NCI-H524 (cell line): ENCODE measurements around the gene GSTP1.
"Not testable (repeated sequence)": the region's sequence is repeated elsewhere in the genome, so short reads cannot be mapped to it uniquely, and the experiment has no call there.

Experiments
- DNase-seq, 2 experiments: peaks; one replicate each; lab custom pipeline; 2025; lab: John Stamatoyannopoulos, UW

GSTP1 gene

DNA sequence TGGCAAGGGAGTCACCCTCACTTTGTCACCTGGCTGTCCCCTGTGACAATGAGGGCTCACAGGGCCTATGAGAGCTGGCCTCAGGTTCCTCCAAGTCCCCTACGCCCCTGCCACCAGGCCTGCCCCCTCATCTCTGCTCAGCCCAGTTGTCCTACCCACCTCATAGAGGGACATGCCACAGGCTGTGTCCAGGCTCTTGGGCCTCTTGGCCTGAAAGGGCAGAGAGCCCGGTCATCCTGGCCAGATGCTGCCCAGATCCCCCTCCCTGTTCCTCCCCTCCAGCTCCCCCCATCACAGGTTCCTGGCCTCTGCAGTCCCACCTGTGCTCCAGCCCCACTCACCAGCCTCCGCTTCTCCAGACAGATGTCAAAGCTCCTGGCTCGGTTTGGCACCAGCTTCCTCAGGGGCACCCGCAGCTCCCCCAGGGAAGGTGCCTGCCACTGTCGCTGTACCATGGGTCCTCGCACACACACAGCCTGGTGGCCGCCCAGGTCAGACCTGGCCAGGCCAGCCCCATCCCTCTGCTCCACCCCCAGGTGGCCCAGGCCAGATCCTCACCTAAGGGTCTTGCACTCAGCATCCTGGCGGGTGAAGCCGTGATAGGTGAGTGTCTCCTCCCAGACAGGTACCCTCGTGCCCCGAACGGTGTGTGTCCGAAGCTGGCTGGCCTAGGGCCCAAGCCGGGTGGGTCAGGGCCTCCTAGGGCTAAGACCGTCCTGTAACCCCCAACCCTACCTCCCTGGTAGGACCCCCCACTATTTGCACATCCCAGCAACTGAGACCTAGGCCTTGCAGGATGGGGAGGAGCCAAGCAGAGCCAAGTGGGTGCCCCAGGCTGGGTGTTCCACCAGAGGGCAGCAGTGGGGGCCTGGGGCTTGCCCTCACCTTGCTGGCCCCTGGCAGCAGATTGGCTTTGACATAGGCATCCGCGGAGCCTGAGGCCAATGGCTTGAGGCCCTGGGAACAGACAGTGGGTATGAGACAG lies 31.4 kb downstream of the GSTP1 start:
- DNase-seq, result peak; percentile 26 to 41

DNA sequence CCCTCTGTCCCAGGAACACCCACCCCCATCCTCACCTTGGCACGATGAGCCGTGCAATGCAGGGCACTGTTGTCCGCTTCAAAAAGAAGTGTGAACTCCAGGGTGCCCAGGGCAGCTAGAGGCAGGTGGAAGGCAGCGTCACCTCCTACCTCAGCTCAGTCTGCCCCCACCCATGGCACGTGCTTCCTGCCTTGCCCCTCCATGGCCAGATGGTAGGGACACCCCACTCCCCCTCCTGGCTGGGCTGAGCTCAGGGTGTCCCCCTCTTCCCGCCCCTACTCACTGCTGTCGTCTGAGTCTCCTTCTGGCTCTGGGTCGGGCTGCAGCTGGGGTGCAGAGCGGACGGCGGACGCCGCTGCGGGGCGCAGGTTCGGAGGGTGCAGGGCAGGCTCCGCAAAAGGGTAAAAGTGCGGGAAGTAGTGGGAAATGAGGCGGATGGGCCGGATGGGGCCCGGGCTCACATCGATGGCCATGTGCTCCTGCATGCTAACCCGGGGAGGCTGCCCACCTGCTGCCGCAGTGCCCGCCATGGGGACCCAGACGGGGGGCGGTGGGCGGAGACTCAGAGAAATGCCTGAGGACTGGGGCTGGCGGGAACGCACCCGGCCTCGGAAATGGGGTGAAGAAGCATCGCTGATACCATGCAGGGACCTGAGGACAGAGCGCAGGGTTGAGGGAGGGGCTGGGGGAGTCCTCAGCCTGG lies 32.3 kb downstream of the GSTP1 start:
- no peak for DNase-seq

DNA sequence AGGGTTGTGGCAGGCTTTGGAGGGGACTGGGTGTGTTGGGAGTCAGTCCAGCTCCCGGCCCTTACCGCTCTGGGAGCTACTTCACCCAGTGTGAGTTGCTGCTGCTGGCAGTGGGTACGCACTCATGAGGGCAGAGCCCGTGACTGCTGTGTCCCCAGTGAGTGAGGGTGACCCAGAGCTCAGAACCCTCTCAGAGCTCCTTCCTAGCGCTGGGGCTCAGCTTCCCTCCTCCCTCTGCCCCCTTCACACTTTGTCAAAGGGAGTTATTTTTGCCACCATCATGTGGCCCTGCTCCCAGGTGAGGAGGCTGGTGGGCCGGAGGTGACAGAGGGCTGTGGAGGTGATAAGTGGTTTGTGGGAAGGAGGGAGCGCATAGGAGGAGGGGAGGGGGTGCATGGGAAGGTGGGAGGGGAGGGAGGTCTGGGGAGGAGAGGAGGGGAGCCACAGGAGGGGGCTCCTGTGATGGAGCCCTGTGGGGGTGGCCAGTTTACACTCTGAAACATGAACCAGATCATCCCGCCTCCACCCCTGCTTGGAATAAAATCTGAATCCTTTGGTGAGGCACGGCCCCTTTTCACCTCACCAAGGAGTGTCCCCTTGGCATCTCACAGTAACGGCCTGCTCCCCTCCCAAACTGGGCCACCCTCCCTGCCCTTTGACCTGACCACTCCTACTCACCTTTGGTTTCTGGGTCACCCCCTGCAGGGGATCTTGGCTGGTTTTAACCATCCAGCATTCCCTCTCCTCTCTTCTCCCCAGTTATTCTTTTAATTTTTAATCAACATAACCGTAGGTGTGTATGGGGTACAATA lies 33.0 kb downstream of the GSTP1 start:
- no peak for DNase-seq

DNA sequence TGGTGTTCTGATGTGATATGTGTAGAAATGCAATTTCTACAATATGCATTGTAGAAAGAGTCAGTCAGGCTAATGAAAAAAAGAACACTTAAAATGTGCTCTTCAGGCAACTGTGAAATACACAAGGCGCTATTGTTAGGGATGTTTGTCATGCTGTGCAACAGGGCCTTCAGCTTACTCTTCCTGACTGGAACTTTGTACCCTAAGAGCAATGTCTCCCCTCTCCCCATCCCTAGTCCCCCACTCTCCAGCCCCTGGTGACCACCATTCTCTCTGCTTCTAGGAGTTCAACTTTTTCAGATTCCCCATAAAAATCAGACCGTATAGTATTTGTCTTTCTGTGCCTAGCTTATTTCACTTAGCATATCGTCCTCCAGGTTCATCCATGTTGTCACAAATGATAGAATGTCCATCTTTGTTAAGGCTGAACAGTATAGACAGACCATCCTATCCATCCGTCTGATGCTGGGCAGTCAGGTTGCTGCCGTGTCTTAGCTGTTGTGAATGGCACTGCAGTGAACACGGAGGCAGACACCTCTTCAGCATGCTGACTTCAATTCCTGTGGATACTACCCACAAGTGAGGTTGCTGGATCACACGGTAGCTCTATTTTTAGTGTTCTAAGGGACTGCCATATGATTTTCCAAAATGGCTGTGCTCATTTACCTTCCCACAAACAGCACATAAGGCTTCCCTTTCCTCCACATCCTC lies 33.8 kb downstream of the GSTP1 start:
- DNase-seq, result no peak

DNA sequence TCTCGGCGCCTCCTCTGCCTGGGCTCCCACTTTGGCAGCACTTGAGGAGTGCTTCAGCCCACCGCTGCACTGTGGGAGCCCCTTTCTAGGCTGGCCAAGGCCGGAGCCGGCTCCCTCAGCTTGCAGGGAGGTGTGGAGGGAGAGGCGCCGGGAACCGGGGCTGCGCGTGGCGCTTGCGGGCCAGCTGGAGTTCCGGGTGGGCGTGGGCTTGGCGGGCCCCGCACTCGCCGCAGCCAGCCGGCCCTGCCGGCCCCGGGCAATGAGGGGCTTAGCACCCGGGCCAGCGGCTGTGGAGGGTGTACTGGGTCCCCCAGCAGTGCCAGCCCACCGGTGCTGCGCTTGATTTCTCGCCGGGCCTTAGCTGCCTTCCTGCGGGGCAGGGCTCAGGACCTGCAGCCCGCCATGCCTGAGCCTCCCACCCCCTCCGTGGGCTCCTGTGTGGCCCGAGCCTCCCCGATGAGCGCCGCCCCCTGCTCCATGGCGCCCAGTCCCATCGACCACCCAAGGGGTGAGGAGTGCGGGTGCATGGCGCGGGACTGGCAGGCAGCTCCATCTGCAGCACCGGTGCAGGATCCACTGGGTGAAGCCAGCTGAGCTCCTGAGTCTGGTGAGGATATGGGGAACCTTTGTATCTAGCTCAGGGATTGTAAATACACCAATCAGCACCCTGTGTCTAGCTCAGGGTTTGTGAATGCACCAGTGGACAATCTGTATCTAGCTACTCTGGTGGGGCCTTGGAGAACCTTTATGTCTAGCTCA lies 35.5 kb downstream of the GSTP1 start:
- not testable (repeated sequence) for DNase-seq

DNA sequence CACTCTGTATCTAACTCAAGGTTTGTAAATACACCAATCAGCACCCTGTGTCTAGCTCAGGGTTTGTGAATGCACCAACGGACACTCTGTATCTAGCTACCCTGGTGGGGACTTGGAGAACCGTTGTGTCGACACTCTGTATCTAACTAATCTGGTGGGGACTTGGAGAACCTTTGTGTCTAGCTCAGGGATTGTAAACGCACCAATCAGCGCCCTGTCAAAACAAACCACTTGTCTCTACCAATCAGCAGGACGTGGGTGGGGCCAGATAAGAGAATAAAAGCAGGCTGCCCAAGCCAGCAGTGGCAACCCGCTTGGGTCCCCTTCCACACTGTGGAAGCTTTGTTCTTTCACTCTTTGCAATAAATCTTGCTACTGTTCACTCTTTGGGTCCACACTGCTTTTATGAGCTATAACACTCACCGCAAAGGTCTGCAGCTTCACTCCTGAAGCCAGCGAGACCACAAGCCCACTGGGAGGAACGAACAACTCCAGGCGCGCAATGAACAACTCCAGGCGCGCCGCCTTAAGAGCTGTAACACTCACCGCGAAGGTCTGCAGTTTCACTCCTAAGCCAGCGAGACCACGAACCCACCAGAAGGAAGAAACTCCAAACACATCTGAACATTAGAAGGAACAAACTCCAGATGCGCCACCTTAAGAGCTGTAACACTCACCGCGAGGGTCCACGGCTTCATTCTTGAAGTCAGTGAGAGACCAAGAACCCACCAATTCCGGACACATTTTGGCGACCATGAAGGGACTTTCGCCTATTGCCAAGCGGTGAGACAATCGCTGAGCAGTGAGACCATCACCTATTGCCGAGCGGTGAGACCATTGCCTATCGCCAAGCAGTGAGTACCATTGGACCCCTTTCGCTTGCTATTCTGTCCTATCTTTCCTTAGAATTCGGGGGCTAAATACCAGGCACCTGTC lies 36.3 kb downstream of the GSTP1 start:
- not testable (repeated sequence) for DNase-seq

DNA sequence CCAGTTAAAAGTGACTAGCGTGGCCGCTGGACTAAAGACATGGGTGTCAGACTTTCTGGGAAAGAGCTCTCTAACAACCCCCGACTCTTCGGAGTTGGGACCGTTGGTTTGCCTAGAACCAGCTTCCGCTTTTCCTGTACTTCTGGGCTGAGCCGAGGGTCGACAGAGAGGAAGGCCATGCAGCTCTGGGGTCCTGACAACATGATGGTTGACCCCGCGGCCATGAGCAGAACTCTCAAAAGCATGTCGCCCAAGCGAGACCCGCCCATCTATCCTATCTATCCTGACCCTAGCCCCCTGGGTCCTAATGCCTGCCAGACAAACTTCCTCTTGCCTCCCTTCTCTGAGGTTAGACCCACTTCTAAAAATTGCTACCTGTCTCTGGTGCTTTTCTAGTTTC lies 37.0 kb downstream of the GSTP1 start:
- DNase-seq, result not testable (repeated sequence)

DNA sequence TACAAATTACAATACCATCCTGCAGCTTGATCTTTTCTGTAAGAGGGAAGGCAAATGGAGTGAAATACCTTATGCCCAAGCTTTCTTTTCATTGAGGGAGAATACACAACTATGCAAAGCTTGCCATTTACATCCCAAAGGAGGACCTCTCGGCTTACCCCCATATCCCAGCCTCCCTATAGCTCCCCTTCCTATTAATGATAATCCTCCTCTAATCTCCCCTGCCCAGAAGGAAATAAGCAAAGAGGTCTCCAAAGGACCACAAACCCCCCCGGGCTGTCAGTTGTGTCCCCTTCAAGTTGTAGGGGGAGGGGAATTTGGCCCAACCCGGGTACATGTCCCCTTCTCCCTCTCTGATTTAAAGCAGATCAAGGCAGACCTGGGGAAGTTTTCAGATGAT lies 38.3 kb downstream of the GSTP1 start:
- not testable (repeated sequence) for DNase-seq

DNA sequence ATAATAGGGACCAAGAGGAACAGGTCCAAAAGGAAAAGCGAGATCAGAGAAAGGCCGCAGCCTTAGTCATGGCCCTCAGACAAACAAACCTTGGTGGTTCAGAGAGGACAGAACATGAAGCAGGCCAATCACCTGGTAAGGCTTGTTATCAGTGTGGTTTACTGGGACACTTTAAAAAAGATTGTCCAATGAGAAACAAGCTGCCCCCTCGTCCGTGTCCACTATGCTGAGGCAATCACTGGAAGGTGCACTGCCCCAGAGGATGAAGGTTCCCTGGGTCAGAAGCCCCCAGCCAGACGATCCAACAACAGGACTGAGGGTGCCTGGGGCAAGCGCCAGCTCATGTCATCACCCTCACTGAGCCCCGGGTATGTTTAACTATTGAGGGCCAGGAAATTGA lies 39.3 kb downstream of the GSTP1 start:
- DNase-seq, result not testable (repeated sequence)

DNA sequence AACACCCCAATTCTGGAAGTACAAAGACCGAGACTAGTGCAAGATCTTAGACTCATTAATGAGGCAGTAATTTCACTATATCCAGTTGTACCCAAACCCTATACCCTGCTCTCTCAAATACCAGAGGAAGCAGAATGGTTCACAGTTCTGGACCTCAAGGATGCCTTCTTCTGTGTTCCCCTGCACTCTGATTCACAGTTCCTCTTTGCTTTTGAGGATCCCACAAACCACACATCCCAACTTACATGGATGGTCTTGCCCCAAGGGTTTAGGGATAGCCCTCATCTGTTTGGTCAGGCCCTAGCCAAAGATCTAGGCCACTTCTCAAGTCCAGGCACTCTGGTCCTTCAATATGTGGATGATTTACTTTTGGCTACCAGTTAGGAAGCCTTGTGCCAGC lies 40.2 kb downstream of the GSTP1 start:
- DNase-seq, result not testable (repeated sequence)

DNA sequence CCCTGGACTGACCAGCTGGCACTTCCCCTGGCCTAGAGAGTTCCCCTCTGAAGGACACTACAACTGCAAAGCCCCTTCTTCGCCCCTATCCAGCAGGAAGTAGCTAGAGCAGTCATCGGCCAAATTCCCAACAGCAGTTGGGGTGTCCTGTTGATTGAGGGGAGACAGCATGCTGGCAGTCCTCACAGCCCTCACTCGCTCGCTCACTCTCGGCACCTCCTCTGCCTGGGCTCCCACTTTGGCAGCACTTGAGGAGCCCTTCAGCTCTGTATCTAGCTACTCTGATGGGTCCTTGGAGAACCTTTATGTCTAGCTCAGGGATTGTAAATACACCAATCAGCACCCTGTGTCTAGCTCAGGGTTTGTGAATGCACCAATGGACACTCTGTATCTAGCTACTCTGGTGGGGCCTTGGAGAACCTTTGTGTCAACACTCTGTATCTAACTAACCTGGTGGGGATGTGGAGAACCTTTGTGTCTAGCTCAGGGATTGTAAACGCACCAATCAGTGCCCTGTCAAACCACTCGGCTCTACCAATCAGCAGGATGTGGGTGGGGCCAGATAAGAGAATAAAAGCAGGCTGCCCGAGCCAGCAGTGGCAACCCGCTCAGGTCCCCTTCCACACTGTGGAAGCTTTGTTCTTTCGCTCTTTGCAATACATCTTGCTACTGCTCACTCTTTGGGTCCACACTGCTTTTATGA lies 42.7 kb downstream of the GSTP1 start:
- not testable (repeated sequence) for DNase-seq

DNA sequence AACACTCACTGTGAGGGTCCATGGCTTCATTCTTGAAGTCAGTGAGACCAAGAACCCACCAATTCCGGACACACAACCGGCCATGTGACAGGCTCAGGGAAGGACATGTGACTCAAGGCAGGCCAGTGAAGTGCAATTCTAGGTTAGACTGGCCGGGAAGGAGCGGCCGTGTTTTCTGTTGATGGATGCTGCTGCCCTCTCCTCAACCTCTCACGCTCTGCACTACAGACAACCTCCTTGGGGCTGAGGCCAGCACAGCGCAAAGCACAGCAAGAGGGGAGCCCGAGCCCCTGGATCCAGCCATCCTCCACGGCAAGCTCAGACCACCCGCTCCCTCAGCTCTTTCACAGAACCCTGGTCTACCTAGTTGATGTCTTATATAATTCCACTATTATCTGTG lies 43.4 kb downstream of the GSTP1 start:
- DNase-seq, result no peak

DNA sequence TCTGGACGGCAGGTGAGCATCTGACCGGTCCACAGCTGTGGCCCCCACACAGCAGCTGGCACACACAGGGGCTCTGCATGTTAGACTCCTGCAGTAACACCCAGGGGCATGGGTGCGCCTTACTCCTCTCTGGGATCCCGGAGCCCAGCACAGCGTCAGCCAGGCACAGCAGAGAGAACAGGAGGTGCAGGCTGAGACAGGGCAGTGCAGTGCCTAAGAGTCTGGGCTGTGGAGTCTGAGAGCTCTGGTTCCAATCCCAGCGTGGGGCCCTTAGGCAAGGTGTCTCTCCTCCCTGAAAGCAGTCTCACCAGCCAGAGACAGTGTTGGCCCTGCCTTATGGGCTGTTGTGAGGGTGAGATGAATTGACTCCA lies 43.8 kb downstream of the GSTP1 start:
- no peak for DNase-seq

DNA sequence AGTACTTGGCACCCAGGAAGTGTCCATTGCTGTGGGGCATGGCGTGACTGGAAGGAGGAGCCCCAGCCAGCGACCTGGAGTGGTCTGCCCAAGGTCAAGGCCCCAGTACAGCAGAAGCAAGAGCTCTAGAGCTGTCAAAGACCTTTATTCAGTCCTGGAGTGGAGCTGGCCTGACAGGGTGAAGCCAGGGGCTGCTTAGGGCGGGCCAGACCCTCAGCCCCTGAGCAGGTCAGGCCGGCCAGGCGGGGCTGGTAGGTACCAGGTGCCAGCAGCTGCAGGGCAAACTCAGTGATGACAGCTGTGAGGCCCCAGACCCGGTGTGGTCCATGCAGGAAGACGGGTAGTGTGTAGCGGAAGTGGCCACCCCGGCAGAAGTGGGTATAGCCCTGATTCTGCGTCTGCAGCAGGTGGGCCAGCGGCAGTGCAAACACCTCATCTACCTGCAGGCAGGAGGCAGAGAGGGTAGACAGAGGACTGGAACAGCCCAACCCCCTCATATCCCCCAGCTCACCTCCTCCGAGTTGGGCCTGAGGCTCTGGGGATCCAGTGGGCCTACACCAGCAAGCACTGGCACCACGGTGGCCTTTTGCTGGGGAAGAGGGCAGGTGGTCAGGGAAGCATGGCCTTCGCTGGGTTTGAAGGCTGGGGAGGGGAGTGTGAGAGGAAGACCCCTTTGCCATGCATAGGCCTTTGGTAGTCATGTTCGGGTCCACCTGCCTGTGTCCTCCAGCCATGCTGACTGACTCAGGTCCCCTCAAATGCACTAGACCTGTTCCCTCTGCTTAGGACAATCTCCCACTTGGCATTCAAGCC lies 44.4 kb downstream of the GSTP1 start:
- no peak for DNase-seq

DNA sequence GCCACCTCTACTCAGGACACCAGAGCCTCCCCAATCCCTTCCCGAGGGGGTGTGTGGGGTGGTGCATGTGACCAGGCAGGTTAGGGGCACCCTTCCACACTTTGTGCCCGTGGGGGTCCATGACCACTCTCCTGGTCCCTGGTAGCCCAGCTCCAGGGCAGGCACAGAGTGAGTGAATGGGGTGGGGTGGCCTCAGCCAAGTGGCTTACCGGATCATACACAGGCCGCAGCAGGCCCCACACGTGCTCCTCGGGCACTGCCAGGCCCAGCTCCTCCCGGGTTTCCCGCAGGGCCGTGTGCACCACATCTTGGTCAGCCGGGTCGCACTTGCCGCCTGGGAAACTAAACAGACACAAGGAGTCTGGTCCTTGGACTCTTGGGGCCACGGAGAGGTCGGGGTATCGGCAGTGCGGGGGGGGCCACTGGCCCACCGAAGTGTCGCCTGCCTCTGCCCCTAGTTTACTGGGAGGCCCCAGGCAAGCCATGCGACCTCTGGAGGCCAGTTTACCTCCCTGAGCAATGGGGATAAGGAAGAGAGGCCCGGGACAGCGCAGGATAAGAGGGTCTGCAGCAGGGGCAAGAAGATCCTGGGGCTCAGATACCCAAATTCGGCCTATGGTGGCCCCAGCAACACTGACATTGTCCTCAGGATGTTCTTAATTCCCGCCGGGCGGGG lies 45.2 kb downstream of the GSTP1 start:
- DNase-seq, result no peak

DNA sequence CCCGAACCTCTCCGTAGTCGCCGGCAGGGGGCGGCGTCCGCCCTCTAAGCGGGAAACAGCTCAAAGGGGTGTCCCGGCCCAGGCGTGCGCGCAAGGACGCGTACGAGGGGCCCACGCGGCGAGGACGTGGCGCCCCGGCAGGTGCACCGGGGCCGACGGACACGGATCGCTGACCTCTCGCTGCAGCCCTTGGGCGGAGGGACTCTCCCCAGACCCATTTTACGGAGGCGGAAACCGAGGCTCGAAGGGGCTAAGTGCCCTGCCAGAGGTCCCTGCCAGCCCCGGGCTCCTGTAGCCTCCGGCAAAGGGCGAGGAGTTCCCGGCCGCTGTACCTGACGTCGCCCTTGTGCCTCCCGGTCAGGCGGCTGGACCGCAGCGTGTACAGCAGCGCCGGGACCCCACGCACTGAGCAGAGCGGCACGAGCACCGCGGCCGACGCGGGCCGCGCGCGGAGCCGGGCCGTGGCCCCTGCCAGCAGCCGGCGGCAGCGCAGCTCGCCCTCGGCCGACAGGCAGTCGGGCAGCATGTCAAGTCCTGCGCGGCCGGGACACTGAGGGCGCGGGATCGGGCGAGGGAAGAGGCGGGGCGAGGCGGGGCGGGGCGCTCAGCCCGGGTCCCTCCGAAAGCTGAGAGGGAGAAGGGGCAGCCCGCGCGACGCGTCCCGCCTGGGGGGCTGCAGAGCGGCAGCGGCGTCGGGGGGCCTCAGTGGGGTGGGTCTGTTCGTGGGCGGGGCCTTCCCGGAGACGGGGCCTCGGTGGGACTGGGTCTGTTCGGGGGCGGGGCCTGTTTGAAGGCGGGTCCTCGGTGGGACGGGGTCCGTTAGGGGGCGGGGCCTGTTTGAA lies 46.0 kb downstream of the GSTP1 start, which contains the start of gene NUDT8:
TSS of gene NUDT8 (minus strand) at position 552 of the 842 bp plus-strand sequence. CDS start at position 526, 26 bp downstream.
- DNase-seq, result peak; percentile 31 to 73
